ENCODE measurements around the gene GLB1L. TPM values are rescaled to one million over a fixed set of nuclear protein-coding genes. Genes with fewer than 3 reads are reported as not detected.

The GLB1L gene
- total RNA-seq = 1 to 10 TPM; 4.8 to 4.9 TPM

DNA sequence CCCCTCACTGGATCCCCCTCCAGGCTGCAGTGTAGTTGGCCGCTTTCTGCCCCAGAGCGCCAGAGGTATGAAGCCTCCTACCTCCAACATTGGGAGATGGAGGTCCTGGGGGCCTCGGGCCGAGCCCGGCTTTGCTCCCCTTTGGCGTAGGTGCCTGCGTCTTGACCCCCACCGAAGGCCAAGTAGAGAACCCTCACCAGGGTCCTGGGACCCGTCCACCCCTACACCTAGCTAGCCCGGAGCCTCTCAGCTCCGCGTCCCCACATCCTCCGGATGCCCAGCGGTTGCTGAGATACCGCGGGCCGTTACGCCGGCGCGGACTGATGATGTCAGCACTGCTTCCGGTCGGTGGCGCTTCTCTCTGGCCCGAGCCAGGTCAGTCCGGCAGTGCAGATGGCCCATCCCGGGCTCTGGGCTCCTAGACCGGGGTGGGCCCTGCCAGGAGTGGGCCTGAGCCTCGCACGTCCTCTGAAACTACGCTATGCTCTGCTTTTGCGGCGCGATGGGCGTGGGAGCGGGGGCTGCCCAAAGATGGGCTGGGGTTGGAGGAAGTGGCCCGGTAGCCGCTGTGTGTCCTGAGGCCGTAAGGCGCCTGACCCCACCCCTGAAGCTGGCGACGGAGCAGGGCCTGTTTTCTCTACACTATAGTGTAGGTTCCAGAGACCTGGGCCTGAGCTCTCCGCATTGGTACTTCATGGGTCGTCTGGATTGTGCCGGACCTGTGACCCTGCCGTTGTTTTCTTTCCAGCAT lies at the start of gene GLB1L, which contains the start of gene STK16:
GLB1L (minus strand) TSS at position 297 of the 751 bp plus-strand sequence. CDS start 1,871 bp downstream, outside the sequence.
STK16 (plus strand) TSS at position 332 of the 751 bp plus-strand sequence. CDS start 521 bp downstream, outside the sequence.
- ChIA-PET CTCF (interaction anchor here (0.9 to 6.8 kb wide), 10 partner anchors 10 to 91 kb away, joined by 3 to 51 read pairs (median 4); partner anchors contain the start of genes ANKZF1, ATG9A, CNPPD1 and DNAJB2), POLR2A (interaction anchor here (0.7 to 2.6 kb wide), 10 partner anchors 8 to 69 kb away, joined by 3 to 43 read pairs (median 10); partner anchors contain the start of genes ANKZF1, ATG9A, CNPPD1 and DNAJB2)
- intact Hi-C loops (cut with micrococcal nuclease) = loop anchor here (1.0 to 5.0 kb wide), 4 partner anchors 8 to 848 kb away; partner anchors contain the start of genes ANKZF1, ATG9A, CTDSP1 and NHEJ1
- peaks cover 35% of the 10 kb centered on the region for H3K36me3 Mint-ChIP-seq
- H3K4me1 Mint-ChIP-seq (ENCODE audit: low read depth) = peaks cover 61% of the 10 kb centered on the region
- no peaks in the 10 kb centered on the region for H3K9me3 Mint-ChIP-seq
- no peaks in the 10 kb centered on the region for H3K27me3 Mint-ChIP-seq
- peak; percentile 95 for DNase-seq
- peak within 1 kb of the TSS; percentile 98 for H3K27ac Mint-ChIP-seq
- peak within 1 kb of the TSS; percentile 98 for H3K4me3 Mint-ChIP-seq

DNA sequence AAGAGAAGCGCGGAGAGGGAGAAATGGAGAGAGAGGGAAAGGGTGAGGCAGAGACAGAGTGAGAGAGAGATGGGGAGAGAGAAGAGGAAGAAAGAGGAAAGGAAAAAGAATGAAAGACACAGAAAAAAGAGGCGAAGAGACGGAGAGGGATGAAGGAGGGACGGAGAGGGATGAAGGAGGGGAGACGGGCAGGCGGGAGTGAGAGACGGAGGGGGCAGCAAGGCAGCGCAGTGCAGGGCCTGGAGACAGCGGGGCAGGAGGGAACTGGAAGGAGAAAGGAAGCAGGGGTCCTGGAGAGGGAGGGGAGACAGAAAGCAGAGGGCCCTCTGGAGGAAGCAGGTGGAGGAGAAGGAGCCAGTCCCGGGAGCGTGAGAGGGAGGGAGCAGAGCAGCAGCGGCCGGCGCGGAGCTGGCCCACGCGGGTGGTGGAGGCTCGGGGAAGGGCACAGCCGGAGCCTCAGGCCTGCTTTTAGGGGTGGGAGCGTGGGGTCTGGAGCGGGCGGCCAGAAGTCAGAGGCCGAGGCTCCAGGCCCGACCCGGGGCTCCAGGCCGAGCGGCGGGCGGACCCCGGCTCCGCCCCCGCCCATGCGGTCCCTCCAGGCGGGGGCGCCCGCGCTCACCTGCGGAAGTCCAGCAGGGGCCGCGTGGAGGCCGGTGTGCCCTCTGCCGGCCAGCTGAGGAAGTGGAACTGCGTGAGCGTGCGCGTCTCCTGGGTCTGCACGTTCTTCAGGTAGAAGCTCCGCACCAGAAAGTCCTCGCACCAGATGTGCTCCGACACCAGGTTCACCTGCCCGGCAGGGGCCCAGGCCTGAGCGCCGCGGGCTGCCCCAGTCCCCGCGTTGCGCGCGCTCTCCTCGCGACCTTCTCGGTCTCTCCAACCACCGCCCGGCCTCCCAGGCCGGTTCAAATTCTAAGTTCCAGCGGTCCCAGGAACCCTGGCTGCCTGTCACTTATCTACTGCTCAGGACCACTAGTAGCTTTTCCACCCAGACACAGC lies 49.4 kb upstream of the GLB1L start:
- CTCF ChIA-PET = interaction anchor here (0.6 to 10.8 kb wide), 65 partner anchors 8 to 608 kb away, joined by 3 to 252 read pairs (median 5); partner anchors contain the start of genes ABCB6, ANKZF1, ATG9A and CNPPD1

DNA sequence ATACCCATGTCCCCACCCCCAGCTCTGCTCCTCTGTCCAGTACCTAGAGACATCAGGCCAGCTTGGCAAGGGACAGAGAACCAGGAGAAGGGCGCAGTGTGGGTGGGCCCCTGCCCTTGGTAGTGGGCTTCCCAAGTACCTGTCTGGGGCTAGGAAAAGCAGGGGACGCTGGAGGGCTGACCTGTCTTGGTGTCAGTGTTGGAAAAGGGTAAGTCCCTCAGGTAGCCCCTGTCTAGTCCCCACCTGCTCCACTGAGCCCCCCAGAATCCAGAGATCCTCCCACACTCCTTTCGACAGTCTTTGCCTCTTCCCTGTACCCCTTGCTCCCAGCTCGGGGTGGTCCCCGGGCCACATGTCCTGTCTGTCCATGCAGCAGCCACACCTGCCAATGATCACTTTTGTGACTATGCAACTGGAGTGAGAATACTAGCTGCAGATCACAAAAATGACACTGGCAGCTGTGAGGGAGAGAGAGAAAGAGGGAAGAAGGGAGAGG lies 48.5 kb upstream of the GLB1L start:
- Mint-ChIP-seq H3K4me1 (ENCODE audit: low read depth) (peaks cover 11% of the 10 kb centered on the region), H3K9me3 (no peaks in the 10 kb centered on the region), H3K27me3 (peaks cover under 1% of the 10 kb centered on the region), H3K4me3 (no peak overlapping the region), H3K27ac (no peak overlapping the region), H3K36me3 (no peaks in the 10 kb centered on the region)
- POLR2A ChIA-PET = interaction anchor here (1.3 to 4.1 kb wide), 4 partner anchors 9 to 64 kb away, joined by 4 to 34 read pairs (median 13); partner anchors contain the start of genes ANKZF1, ATG9A and DNAJB2
- intact Hi-C loops (cut with micrococcal nuclease) = loop anchor here (2.0 kb wide), 1 partner anchor 117 kb away; the partner anchor contains the start of gene CNPPD1
- CTCF ChIA-PET = interaction anchor here (0.7 to 10.8 kb wide), 9 partner anchors 14 to 335 kb away, joined by 3 to 252 read pairs (median 16); partner anchors contain the start of genes ABCB6, CDK5R2, DNAJB2 and GLB1L
- peak; percentile 8 for DNase-seq

More for the DNA sequence above, 49.4 kb upstream of the GLB1L start:
- POLR2A ChIA-PET = interaction anchor here (0.8 to 4.1 kb wide), 14 partner anchors 10 to 135 kb away, joined by 3 to 34 read pairs (median 4); partner anchors contain the start of genes ABCB6, ANKZF1, ATG9A and CNPPD1
- DNase-seq = peak; percentile 92
- no peaks in the 10 kb centered on the region for H3K36me3 Mint-ChIP-seq
- peaks cover 7% of the 10 kb centered on the region for H3K27me3 Mint-ChIP-seq
- intact Hi-C loops (cut with micrococcal nuclease) = loop anchor here (1.0 to 5.0 kb wide), 4 partner anchors 15 to 237 kb away; partner anchors contain the start of genes CNPPD1 and DNAJB2
- H3K4me3 Mint-ChIP-seq = peak overlapping the region; percentile 55
- H3K4me1 Mint-ChIP-seq (ENCODE audit: low read depth) = peaks cover 11% of the 10 kb centered on the region
- H3K9me3 Mint-ChIP-seq = no peaks in the 10 kb centered on the region
- H3K27ac Mint-ChIP-seq = peak overlapping the region; percentile 21

DNA sequence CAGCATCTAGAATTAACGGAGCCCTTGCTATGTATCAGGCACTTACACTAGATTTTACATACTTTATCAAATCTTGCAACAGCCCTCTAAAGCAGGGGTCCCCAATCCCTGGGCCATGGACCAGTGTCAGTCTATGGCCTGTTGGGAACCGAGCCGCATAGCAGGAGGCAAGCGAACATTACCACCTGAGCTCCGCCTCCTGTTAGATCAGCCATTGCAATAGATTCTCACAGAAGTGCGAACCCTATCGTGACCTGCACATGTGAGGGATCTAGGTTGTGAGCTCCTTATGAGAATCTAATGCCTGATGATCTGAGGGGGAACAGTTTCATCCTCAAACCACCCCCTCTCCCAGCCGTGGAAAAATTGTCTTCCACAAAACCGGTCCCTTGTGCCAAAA lies 47.4 kb upstream of the GLB1L start:
- ChIA-PET CTCF (interaction anchor here (0.9 to 10.8 kb wide), 7 partner anchors 13 to 235 kb away, joined by 3 to 252 read pairs (median 4); partner anchors contain the start of genes DNAJB2, GLB1L, NHEJ1 and TUBA4A), POLR2A (interaction anchor here (1.3 to 4.1 kb wide), 2 partner anchors 14 to 38 kb away, joined by 4 to 34 read pairs; partner anchors contain the start of gene DNAJB2)
- no peaks in the 10 kb centered on the region for H3K9me3 Mint-ChIP-seq
- no peak overlapping the region for H3K4me3 Mint-ChIP-seq
- no peaks in the 10 kb centered on the region for H3K36me3 Mint-ChIP-seq
- H3K27me3 Mint-ChIP-seq = no peaks in the 10 kb centered on the region
- no peak overlapping the region for H3K27ac Mint-ChIP-seq
- DNase-seq = peak; percentile 7
- H3K4me1 Mint-ChIP-seq (ENCODE audit: low read depth) = peaks cover 11% of the 10 kb centered on the region
- intact Hi-C loops (cut with micrococcal nuclease) = no loop called here

DNA sequence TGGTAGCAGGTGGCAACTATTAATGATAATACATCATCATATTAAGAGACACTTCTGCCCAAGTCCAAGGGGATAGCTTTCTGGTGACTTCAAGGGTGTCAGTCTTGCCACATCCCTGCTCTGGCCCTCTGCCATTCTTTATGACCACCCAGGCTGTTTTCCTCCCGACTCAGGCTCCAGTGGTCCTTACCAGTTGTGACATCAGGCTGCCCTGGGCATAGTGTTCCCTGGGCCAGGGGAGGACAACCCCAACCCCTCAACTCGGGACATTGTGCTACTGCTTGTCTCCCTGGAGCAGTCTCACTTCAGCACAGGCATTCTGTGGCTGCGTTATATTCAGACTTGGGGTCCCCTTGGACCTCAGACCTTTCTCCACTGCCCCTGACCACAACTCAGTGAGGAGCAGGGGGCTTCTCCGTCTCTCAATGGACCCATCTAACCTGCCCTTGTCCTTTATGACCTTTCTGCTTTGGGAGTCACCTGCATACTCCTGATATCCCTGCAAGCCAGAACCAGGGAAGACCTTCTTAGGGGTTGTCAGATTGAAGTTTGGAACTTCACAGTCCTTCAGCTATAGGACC lies 46.8 kb upstream of the GLB1L start:
- H3K4me3 Mint-ChIP-seq = no peak overlapping the region
- peak; percentile 4 for DNase-seq
- CTCF ChIA-PET = interaction anchor here (1.1 to 7.0 kb wide), 6 partner anchors 12 to 234 kb away, joined by 3 to 252 read pairs (median 6); partner anchors contain the start of genes ANKZF1, ATG9A, DNAJB2 and TUBA4A
- H3K27ac Mint-ChIP-seq = no peak overlapping the region
- no peaks in the 10 kb centered on the region for H3K9me3 Mint-ChIP-seq
- intact Hi-C loops (cut with micrococcal nuclease) = no loop called here
- peaks cover 11% of the 10 kb centered on the region for H3K4me1 Mint-ChIP-seq (ENCODE audit: low read depth)
- H3K36me3 Mint-ChIP-seq = no peaks in the 10 kb centered on the region
- no peaks in the 10 kb centered on the region for H3K27me3 Mint-ChIP-seq
- POLR2A ChIA-PET = no interaction called here

DNA sequence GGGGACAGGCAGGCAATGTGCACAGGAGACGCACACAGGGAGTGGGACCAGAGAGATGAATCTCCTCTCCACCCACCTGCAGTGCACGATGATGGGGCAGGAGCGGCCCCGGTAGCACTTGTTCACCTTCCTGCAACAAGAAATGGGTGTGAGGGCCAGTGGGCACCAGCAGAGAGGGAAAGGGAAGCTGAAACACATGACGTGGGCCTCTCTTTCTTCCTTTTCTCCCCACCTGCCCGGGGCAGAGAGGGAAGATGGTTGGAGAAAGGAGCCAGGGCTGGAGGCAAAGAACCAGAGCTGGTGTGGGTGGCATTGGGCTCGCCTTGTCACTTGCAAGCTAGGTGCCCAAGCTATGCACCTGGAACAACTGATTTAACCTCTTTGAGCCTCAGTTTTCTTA lies 46.1 kb upstream of the GLB1L start:
- POLR2A ChIA-PET = no interaction called here
- no peak overlapping the region for H3K27ac Mint-ChIP-seq
- CTCF ChIA-PET = interaction anchor here (1.1 to 7.0 kb wide), 4 partner anchors 11 to 132 kb away, joined by 5 to 252 read pairs (median 46); partner anchors contain the start of genes ANKZF1, ATG9A, DNAJB2 and TUBA4A
- no peaks in the 10 kb centered on the region for H3K27me3 Mint-ChIP-seq
- H3K4me3 Mint-ChIP-seq = no peak overlapping the region
- no peaks in the 10 kb centered on the region for H3K9me3 Mint-ChIP-seq
- no peaks in the 10 kb centered on the region for H3K36me3 Mint-ChIP-seq
- DNase-seq = no peak
- intact Hi-C loops (cut with micrococcal nuclease) = no loop called here
- peaks cover 11% of the 10 kb centered on the region for H3K4me1 Mint-ChIP-seq (ENCODE audit: low read depth)

DNA sequence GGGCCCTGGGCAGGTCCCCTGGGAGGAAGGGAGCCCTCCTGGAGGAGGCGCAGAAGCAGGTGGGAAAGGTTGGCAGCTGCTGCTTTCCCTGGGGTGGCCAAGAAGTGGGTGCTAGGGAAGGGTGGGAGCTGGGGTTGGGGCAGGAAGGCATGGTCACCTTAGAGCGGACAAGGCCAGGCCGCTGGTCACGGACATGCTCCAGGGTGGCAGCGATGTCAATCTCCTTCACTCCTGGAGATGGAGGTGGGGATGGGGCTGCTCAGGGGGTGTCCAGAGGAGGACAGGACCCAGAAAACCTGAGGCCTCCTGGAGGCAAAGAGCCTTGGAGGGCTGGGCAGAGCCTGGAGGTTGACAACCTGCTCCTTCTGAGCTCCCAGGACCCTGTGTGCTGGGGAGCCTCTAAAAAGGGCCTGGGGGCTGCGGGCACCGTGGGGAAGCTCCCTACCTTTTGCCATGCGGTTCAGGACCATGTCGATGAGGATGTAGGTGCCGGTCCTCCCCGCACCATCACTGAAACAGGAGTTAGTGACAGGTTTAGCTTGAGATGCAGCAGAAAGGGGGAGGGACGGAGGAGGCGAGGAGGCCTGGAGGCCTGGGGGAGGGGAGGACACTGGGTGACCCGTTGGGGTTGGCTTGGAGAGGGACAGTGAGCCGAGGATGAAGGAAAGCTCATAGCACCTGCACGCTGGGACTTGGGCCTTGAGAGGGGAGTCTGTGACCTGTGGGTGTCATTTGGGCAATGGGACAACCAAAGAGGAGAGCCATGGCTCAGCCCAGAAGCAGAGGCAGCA lies 45.3 kb upstream of the GLB1L start:
- Mint-ChIP-seq H3K27ac (no peak overlapping the region), H3K9me3 (no peaks in the 10 kb centered on the region), H3K36me3 (peaks cover 3% of the 10 kb centered on the region), H3K27me3 (no peaks in the 10 kb centered on the region), H3K4me1 (ENCODE audit: low read depth) (peaks cover 9% of the 10 kb centered on the region), H3K4me3 (no peak overlapping the region)
- CTCF ChIA-PET = interaction anchor here (2.1 to 7.0 kb wide), 3 partner anchors 10 to 61 kb away, joined by 6 to 252 read pairs (median 87); partner anchors contain the start of genes ANKZF1, ATG9A, DNAJB2 and TUBA4A
- DNase-seq = no peak
- POLR2A ChIA-PET = interaction anchor here (0.6 kb wide), 1 partner anchor 114 kb away, joined by 3 read pairs; the partner anchor contains the start of gene CNPPD1
- intact Hi-C loops (cut with micrococcal nuclease) = no loop called here

DNA sequence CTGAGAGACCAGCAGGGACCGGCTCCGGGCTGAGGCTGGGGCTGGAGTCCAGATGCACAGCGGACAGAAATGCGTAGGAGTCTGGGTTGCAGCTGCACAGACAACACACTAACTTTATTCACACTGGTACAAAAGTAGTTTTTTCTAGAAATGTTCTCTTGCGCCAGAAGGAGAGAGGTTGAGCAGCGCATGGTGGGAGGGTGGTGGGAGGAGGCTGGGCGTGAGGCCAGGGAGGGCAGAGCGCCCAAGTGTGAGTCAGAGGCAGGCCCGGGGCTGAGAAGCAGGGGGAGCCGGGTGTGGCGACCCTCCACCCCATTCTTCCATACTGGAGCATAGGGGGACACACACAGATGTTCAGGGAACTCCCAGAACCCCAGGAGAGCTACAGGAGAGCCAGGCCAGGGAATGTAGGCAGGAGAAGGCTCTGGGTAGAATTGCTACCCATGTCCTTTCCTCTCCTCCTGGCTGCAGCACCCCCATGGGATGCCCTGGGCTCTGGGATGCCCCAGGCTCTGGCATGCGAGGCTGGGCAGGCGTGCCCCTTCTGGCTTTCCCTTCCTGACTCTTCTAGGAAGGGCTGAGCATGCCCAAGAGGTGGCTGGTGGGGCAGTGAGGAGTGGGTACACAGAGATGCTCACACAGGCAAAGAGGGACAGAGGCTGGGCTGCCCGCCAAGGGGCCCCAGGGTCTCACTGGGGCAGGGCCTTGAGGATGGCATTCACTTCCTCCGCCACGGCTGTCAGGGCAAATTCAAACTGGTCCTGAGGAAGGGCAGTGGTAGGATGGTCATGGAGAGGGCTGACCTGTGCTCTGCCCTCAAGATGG lies 44.5 kb upstream of the GLB1L start:
- Mint-ChIP-seq H3K4me1 (ENCODE audit: low read depth) (peaks cover 3% of the 10 kb centered on the region), H3K4me3 (no peak overlapping the region), H3K9me3 (no peaks in the 10 kb centered on the region), H3K27me3 (no peaks in the 10 kb centered on the region), H3K27ac (no peak overlapping the region), H3K36me3 (peaks cover 3% of the 10 kb centered on the region)
- ChIA-PET POLR2A (interaction anchor here (0.6 kb wide), 1 partner anchor 113 kb away, joined by 3 read pairs; the partner anchor contains the start of gene CNPPD1), CTCF (interaction anchor here (0.6 to 7.0 kb wide), 4 partner anchors 10 to 60 kb away, joined by 3 to 252 read pairs (median 46); partner anchors contain the start of genes ANKZF1, ATG9A, DNAJB2 and TUBA4A)
- no peak for DNase-seq
- intact Hi-C loops (cut with micrococcal nuclease) = no loop called here

DNA sequence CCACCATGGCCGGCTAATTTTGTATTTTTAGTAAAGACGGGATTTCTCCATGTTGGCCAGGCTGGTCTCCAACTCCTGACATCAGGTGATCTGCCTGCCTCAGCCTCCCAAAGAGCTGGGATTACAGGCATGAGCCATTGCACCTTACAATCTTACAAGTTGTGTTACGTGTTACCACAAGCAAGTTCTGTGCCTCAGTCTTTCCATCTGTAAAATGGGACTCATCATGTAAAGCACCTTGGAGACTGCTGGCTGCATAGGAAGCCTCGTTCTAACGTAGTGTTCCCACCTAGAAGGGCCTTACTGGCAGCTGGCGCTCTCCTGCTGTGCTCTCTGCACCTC lies 43.9 kb upstream of the GLB1L start:
- H3K9me3 Mint-ChIP-seq = no peaks in the 10 kb centered on the region
- CTCF ChIA-PET = interaction anchor here (0.6 kb wide), 1 partner anchor 59 kb away, joined by 3 read pairs; the partner anchor contains the start of gene ANKZF1

More for the DNA sequence above, 43.9 kb upstream of the GLB1L start:
- POLR2A ChIA-PET = no interaction called here
- intact Hi-C loops (cut with micrococcal nuclease) = no loop called here
- Mint-ChIP-seq H3K4me3 (no peak overlapping the region), H3K27ac (no peak overlapping the region), H3K36me3 (peaks cover 3% of the 10 kb centered on the region), H3K27me3 (no peaks in the 10 kb centered on the region), H3K4me1 (ENCODE audit: low read depth) (peaks cover under 1% of the 10 kb centered on the region)
- DNase-seq = no peak
